HG02943 (cell line): Measurements from ENCODE around the gene DISC1.

Source experiments
- ATAC-seq: cut with Tn5 transposase; IDR thresholded peaks from one replicate; pipeline ENCODE4 v1.9.1; 2021; ENCODE audit warnings: mild to moderate bottlenecking, low read depth, moderate library complexity; ENCODE audit not compliant: unreplicated experiment

Gene DISC1

DNA sequence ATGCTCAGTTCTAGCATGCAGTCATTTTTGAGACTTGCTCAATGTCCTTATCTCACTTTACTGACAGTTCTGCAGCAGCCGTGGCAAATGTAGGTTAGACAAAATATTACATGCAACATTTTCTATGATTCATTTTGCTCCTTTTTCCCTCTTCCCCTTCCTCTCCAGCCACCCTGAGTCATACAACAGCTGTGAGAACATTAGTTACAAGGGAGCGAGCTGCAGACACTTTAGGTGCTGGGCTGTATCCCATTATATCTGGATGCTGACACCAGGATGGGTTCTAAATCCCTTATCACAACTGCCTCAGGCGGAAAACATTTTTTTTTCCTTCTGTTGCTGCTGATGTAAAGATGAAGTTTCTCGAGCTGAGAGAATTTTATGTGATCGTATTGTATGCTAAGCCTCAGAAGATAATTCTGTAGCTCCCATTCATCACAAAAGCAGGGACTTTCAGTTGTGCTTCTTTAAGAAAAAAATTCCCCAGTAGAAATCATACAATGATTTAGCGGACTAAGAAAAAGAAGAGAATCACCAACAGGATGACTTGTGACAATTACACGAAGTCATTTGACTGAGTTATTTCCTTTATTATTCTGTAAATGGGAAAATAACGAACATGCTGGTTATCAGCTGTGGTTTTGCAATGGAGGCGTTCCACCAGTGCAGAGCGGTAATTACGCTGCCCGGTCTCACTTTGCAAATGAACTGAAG is 345.0 kb downstream of the DISC1 start:
- ATAC-seq, result no peak

DNA sequence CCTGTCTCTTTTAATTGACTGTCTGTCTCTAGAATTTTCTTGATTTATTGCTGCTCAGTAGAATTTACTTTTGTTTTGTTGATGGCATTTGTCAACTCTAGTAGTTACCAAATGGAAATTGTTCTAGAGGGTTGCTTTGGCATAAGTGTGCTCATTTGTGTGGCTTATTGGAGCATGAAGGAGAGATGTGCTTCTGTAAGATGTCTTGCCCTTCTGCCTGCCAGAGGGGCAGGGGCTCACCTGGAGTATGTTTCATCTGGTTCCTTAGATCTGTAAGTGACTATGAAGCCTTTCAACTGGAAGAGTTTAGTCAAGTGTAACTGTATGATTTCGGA is 345.5 kb downstream of the DISC1 start:
- no peak for ATAC-seq

DNA sequence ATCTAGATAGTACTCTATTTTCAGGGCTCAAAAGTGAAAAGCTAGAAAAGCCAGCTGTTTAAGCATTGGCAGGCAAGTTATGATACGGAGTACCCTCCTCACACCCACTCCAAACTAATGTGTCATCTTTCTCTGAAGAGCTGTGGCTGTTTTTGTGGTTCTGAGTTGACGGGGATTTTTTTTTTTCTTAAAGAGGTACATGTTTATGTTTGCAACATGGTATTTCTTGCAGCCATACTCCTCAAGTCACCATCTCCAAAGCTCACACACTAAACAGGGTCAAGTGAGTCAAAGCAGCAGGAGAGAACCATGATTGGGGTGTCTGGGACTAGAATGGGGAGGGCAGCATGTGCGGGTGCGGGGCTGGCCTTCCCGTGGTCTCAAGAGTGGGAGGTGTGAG is 347.2 kb downstream of the DISC1 start:
- ATAC-seq, result no peak

GRCh38 chr1:231976231-231976630 is 349.6 kb downstream of the DISC1 start:
- no peak for ATAC-seq

DNA sequence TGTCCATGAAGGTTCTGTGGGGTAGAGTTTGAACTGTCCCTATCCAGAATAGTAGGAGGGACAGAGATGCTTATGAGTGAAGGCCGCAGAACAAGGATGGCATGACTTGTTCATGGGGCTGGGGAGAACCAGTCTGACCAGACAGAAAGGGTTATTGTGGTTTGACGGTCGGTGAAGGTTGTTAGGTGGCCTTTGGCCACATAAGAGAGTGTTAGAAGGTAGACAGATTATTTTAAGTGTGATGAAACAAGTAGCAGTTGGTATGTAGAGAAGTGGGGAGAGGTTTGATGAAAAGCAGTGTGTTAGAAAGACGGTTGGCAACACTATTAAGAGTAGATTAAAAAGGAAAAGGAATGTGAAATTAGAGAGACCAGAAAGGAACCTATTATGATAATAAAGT is 355.1 kb downstream of the DISC1 start:
- ATAC-seq, result no peak

GRCh38 chr1:231982871-231983587 is 356.4 kb downstream of the DISC1 start:
- ATAC-seq, result no peak

GRCh38 chr1:231983588-231984193 is 357.1 kb downstream of the DISC1 start:
- no peak for ATAC-seq

- no peak for ATAC-seq
Observed at GRCh38 chr1:231985296-231986023, 358.9 kb downstream of the DISC1 start.

DNA sequence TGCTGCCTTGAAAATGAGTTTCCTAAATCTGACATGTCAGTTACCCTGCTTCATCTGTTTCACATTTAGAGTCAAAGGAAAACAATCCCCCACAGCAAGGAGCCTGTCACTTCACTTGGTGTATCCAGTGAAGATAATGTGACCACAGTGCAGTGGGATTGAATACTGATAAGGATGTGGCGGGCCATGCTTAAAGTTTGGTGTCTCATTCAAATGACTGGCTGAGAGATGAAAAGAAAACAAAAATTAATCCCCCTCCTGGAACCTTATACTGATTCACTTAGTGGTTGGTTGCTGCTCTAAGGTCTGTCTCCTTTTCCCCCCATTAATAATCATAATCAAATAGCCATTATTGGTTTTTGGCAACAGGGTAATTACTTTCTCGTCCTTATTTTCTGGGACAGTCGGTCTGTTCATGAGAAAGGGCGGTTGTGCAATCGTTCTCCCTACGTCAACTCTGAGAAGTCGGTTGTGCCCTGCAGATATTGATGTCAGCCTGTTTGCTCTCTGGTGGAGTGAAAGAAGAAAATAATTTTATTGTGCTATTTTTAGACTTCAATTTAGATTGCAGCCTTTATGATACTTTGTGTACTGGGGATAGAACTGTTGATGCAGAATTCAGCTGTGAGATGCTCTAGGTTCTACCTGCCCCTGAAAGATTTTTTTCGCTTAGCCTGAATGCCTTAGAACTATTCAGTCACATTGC is 360.2 kb downstream of the DISC1 start:
- no peak for ATAC-seq

GRCh38 chr1:231990388-231990787 is 363.8 kb downstream of the DISC1 start:
- no peak for ATAC-seq

GRCh38 chr1:231991231-231991630 is 364.6 kb downstream of the DISC1 start:
- ATAC-seq, result no peak

- ATAC-seq, result no peak
Observed at GRCh38 chr1:231993968-231994455, 367.4 kb downstream of the DISC1 start.

GRCh38 chr1:231998791-231999190 is 372.2 kb downstream of the DISC1 start:
- no peak for ATAC-seq

- ATAC-seq, result no peak
Observed at GRCh38 chr1:232005300-232005699, 378.7 kb downstream of the DISC1 start.

DNA sequence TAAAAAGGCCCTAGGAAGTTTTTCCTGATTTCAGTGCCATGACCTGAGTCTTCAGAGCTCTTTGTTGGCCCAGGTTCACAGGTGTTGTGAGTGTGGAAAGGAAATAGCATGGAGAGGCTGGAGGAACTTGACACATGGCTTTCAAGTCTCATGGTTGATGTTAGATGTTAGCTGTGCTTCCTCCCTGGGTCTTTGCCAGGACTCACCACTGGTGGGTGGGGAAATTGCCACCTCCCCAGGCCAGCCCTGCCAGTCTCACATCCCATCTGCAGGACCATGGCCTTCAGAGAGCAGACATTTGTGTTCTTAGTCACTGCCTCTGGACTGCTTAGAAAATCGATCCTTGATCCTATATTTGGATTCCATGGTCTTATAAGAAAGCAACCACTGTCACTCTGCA is 383.2 kb downstream of the DISC1 start:
- ATAC-seq, result no peak

DNA sequence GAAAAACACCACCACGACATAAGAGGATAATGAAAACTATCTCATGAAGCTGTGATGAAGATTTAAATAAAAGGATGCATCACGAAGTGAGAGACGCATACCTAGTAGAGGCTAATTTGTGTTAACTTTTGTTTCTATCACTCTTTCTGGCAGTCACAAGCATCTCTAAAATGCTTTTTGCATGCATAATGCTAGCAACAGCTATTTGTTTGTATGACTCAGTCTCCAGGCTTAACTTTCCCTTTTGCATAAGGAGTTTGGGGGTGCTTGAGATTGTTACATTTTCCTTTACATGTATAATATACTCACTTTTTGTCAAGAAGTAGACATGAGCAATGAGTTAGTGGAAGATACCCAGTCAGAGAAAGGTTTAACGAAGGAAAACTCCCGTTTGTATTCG is 385.4 kb downstream of the DISC1 start:
- ATAC-seq, result no peak

GRCh38 chr1:232012773-232013386 is 386.3 kb downstream of the DISC1 start:
- ATAC-seq, result no peak

DNA sequence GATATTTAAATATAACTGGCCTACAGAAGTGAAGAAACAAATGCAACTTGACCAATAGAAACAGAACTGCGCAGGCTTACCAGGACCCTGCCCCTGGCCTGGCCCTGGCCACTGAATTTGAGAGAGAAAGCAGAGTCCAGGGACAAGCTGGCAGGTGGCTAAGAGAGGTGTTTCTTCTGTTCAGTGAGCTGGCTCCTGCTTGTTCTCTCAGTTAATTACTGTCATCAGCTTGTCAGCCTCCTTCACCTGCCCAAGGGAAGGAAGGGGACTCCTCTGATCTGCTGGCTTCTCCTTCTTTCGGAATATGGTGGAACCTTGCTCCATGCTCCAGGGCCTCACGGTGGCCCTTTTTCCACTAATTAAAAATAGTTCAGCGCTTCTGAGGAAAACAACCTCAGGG is 388.4 kb downstream of the DISC1 start:
- no peak for ATAC-seq

DNA sequence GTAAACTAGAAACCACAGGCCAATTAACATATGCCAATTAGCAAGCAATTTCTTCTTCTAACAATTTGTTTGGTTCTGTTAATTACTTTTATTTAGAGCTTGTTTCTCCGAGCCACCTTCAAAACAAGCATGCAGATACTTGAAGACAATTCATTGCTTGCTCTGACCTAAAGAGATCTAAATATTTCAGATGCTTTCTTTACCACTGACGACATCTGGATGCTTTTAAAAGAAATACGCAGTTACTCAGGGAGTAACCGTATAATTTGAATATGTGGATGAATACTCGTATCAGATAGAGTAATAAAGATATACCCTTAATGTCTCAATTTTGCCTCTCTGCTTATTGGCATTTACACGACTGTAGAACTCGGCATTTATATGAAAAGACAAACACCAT is 390.0 kb downstream of the DISC1 start:
- ATAC-seq, result no peak

GRCh38 chr1:232017057-232017456 is 390.5 kb downstream of the DISC1 start:
- ATAC-seq, result no peak
